ENCODE data around the gene TCHHL1.

The TCHHL1 gene

DNA sequence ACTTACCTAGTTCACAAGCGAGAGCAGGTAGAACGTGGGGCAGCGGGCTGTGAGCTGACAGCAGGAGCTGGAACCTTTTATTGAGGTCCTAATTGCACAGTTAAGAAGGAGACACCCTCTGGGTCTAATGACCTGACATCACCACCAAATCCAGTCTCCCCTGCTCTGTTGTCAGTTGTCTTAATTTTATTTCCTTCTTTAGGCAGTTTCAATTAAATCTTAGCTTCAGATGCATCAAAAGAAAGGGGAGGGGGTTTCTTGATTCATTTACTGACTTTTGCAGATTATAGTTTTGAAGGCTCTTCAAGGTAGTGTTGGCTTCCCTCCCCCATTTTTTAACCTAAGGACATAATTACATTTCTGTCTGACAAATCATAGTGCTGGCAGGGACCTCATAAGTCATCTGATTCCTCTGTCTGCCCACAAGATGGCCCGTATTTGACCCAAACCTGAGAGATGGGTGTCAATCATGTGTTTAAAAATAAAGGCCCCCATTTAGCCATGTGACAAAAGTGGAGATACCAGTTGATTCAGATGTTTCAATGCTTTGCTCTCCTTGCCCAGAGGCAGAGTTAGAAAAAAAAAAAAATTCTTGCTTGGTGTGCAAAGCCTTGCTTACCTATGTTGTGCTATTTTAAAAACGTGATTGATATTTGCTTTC lies at the start of gene TCHHL1:
Gene TCHHL1 (minus strand): TSS at position 51 of the 661 bp plus-strand sequence. CDS start 921 bp downstream, outside the sequence.
- no peak for DNase-seq

DNA sequence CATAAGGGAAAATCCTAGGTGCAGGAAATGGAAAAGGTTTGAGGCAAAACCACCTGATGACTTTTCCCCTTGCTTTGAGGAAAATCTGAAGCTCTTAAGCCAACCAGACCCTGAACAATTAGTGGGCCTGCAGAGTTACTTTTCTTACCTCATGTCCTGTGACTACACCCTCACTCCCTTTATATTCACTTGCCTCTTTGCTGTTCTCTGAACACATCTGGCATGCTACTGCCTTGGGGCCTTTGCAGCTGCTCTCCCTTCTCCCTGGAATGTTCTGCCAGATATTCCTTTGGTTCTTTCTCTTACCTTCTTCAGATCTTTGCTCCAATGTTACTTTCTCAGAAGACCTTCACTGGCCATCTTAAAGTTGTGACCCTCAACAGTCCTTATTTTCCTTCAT lies 48.4 kb upstream of the TCHHL1 start:
- DNase-seq, result no peak

DNA sequence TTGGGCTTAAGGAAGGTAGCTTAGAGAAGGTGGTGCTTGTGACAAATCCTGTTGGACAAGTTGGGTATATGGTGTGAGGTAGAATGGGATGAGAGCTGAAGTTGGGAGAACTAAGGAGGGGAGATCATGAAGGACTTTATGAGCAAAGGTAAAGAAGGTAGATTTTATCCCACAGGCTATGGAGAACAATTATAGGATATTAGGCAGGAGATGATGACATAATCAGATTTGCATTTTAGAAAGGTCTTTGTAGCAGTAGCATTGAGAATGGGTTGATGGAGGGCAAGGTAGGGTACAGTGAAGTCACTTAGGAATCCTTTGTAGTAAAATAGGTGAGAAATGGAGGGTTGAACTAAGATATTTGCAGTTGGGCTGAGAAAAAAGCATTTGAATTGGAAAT lies 41.3 kb upstream of the TCHHL1 start:
- no peak for DNase-seq

DNA sequence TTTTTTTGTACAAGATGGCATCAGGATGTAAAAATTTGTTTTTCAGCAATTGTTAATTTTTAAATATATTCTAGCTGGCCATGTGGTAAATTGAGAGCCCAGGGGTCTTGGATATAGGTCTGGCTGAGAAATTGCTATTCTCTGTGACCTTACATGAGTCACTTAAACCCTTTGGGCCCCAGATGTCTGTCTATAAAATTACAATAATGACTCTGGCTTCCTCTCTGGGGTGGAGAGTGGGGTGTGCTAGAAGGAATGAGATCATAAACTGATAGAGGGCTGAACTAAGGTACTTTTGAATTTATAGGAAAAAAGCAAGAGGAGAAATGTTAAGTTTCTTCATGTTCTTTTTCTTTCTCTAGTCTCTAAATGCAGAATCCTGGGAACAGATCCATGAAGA lies 38.8 kb upstream of the TCHHL1 start:
- no peak for DNase-seq

DNA sequence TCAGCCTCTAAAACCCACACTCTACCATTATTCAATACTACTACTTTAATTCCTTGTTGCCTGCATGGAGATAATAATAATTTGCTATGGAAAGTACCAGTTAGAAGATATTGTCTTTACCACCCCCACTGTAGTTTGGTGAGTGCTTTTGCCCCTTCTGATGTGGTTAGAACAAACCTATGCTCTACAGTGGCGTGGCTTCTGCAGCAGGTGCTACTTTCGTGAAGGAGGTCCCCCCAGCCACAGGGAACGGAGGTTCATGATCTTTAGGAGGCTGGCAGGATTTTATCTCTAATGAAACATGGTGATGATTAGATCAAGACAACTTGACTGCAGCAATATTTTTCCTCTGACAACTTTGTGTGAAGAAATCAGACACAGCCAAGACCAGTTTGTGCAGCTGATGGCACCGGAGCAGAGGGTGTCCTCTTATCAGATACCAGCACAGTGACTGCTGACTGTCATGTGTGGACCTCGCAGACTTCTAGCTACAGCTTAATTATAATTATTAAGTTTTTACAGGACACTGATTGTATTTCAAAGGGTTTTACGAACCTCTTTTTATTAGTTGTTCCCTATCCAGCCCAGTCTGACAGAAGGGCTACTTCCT lies 37.1 kb upstream of the TCHHL1 start:
- DNase-seq, result no peak

DNA sequence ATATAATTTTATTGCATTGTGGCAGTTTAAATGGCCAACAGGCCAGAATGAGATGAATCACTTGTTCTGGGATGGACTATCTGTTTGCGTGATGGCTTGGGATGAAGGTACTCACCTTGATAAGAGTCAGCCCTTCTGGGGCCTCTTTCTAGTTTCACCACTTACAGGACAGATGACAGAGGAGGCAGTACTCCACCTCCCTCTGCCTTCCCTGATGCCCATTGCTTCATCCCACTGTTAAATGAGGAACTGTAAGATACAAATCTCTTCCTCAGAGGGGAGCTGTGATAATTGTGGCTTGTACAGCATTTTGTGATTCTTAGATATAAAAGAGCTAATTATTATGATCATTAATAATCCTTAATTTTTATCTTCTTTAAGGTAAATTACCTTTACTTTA lies 30.1 kb upstream of the TCHHL1 start:
- DNase-seq, result no peak

DNA sequence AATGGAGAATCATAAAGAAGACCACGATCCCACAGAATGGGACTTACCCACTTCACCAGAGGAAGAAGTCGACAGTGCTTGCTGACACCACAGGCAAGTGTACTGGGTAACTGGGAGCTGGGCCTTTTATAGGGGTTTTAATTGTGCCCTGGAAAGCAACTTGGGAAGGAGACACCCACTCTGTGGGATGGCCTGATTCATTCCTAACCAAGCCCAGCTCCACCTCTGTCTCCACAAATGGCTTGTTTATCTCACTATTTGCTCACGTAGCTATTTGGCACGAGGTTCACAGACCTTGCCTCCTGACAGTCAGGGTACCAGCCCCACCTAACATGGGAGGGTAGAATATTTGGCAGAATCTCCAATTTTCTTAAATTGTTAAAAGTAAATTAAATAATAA lies 26.5 kb upstream of the TCHHL1 start, which contains the start of gene TCHH:
Gene TCHH (minus strand): TSS at position 101 of the 400 bp plus-strand sequence. CDS start 1,364 bp downstream, outside the sequence.
- DNase-seq, result no peak

DNA sequence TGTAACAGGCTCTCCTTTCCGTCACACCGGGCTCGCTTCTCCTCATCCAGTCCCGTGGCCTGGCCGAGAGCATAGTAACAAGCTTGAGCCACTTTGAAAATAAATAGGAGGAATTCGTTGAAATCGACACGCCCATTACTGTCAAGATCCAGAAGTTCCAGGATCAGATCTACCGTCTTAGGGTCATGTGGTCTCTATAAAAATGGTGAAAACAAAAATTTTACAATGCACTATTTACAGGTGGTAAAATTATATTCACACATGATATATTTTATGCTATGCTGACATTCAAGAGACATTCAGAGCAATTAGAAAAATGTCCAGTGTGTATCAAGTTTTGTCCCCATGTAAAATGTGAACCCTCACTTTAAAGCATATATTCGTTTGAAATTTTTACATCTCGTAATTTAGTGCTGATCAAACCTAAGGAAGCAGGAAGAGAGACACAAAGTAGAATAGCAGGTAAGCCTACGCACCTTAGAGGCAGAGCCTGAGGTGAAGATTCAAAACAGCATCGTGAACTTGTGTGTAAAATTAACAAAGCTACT lies 24.1 kb upstream of the TCHHL1 start:
- no peak for DNase-seq

DNA sequence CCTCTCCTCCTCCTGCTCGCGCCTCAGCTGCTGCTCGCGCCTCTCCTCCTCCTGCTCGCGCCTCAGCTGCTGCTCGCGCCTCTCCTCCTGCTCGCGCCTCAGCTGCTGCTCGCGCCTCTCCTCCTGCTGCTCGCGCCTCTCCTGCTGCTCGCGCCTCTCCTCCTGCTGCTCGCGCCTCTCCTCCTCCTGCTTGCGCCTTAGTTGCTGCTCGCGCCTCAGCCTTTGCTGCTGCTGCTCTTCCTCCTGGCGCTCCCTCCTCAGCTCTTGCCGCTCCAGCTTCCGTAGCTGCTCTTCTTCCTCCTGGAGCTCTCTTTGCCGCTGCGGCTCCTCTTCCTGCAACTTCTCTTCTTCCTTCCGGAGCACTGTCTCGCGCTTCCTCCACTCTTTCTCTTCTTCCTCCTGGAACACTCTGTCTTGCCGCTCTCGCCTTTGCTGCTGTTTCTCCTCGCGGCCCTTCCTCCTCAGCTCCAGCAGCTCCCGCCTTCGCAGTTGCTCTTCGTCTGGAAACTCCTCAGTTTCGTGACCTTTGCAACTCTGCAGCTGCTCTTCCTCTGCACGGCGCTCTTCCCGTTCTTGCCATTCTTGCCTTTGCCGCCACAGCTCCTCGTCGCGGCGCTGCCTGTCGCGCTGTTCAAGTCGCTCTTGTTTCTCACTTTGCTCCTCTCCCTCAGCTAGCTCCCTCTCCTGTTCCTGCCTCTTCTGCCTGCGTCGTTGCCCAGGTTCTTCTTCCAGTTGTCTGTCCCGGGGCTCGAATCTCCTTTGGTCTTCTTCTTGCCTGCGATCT lies 23.4 kb upstream of the TCHHL1 start:
- DNase-seq, result peak in 2 of 51 donors; percentile 4 to 7

DNA sequence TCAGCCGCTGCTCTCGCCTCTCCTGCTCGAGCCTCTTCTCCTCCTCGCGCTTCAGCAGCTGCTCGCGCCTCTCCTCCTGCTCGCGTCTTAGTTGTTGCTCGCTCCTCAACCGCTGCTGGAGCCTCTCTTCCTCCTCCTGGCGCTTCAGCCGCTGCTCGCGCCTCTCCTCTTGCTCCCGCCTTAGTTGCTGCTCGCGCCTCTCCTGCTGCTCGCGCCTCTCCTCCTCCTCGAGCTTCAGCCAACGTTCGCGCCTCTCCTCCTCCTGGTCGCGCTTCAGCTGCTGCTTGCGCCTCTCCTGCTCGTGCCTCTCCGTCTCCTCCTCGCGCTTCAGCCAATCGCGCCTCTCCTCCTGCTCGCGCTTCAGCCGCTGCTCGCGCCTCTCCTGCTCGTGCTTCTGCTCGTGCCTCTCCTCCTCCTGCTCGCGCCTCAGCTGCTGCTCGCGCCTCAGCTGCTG lies 22.7 kb upstream of the TCHHL1 start:
- peak in 7 of 51 donors; percentile 7 to 37 (median 26) for DNase-seq

DNA sequence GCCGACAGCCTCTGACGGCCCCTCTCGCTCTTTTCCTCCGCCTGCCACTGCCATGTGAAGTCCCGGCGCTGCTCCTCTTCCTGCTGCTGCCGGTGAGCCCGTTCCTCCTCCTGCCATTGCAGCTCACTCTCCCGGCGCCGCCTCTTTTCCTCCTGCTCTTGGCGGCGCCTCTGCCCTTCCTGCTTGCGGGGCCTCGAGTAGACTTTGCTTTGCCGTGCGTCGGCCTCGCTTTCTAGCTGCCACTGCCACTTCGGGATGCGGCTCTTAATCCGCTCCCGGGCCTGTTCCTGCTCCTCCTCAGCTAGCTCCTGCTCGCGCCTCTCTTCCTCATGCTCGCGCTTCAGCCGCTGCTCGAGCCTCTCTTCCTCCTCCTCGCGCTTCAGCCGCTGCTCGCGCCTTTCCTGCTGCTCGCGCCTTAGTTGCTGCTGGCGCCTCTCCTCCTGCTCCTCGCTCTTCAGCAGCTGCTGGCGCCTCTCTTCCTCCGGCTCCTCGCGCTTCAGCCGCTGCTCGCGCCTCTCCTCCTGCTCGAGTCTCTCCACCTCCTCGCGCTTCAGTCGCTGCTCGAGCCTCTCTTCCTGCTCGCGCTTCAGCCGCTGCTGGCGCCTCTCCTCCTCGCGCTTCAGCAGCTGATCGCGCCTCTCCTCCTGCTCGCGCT lies 22.1 kb upstream of the TCHHL1 start:
- DNase-seq, result peak in 1 of 51 donors; percentile 23

DNA sequence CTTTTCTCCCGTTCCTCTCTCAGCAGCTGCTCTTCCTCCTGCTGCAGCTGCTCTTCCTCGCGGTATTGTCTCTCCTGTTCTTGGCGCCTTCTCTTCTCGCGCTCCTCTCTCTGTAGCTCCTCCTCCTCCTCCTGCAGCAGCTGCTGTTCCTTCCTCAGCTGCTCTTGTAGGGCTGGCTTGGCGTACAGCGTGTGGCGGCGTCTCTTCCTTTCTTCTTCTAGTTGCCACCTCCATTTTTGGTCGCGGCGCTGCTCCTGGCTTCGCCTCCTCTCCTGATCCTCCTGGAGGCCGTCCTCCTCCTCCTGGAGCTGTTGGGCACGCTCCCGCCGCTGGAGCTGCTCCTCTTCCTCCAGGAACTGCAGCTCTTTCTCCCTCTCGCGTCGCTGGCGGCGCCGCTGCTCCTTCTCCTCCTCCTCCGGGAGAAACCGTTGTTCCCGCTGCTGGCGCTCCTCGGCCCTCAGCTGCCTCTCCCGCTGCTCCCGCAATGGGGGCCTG lies 21.5 kb upstream of the TCHHL1 start:
- DNase-seq, result peak in 2 of 51 donors; percentile 20 to 46

DNA sequence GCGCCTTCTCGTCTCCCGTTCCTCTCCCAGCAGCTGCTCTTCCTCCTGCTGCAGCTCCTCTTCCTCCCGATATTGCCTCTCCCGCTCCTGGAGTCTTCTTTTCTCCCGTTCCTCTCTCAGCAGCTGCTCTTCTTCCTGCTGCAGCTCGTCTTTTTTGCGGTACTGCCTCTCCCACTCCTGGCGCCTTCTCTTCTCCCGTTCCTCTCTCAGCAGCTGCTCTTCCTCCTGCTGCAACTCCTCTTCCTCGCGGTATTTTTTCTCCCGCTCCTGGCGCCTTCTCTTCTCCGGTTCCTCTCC lies 21.1 kb upstream of the TCHHL1 start:
- DNase-seq, result no peak

DNA sequence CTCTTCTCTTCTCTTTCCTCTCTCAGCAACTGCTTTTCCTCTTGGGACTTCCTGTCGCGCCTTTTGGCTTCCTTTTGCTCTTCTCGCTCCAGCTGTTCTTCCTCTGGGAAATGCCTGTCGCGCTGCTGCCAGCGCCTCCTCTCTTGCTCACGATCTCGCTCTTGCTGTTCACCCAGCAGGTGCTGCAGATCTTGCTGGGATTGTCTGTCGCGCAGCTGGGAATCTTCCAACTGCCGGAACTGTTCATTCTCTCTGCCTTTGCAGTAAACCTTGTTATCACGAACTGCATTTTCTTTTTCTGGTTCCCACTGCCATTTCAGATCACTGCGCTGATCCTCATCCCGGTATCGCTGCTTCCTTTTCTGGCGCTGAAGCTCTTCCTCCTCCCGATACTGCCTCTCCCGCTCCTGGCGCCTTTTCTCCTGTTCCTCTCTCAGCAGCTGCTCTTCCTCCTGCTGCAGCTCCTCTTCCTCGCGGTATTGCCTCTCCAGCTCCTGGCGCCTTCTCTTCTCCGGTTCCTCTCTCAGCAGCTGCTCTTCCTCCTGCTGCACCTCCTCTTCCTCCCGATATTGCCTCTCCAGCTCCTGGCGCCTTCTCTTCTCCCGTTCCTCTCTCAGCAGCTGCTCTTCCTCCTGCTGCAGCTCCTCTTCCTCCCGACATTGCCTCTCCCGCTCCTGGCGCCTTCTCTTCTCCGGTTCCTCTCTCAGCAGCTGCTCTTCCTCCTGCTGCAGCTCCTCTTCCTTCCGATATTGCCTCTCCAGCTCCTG lies 20.6 kb upstream of the TCHHL1 start:
- no peak for DNase-seq

DNA sequence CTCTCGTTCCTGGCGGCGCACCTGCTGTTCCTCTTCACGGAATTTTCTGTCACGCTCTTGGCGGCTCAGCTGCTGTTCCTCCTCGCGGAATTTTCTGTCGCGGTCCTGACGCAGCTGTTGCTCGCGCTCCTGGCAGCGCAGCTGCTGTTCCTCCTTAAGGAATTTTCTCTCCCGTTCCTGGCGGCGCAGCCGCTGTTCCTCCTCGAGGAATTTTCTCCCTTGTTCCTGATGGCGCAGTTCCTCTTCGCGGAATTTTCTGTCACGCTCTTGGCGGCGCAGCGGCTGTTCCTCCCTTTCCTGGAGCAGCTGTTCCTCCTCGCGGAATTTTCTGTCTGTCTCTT lies 20.0 kb upstream of the TCHHL1 start:
- DNase-seq, result no peak

DNA sequence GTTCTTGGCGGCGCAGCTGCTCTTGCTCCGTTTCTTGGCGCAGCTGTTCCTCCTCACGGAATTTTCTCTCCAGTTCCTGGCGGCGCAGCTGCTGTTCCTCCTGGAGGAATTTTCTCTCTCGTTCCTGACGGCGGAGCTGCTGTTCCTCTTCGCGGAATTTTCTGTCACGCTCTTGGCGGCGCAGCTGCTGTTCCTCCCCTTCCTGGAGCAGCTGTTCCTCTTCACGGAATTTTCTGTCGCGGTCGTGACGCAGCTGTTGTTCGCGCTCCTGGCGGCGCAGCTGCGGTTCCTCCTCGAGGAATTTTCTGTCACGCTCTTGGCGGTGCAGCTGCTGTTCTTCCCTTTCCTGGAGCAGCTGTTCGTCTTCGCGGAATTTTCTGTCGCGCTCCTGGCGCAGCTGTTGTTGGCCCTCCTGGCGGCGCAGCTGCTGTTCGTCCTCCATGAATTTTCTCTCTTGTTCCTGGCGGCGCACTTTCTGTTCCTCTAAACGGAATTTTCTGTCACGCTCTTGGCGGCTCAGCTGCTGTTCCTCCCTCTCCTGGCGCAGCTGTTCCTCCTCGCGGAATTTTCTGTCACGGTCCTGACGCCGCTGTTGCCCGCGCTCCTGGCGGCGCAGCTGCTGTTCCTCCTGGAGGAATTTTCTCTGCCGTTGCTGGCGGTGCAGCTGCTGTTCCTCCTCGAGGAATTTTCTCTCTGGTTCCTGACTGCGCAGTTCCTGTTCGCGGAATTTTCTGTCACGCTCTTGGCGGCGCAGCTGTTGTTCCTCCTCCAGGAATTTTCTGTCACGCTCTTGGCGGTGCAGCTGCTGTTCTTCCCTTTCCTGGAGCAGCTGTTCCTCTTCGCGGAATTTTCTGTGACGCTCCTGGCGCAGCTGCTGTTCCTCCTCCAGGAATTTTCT lies 19.4 kb upstream of the TCHHL1 start:
- no peak for DNase-seq

DNA sequence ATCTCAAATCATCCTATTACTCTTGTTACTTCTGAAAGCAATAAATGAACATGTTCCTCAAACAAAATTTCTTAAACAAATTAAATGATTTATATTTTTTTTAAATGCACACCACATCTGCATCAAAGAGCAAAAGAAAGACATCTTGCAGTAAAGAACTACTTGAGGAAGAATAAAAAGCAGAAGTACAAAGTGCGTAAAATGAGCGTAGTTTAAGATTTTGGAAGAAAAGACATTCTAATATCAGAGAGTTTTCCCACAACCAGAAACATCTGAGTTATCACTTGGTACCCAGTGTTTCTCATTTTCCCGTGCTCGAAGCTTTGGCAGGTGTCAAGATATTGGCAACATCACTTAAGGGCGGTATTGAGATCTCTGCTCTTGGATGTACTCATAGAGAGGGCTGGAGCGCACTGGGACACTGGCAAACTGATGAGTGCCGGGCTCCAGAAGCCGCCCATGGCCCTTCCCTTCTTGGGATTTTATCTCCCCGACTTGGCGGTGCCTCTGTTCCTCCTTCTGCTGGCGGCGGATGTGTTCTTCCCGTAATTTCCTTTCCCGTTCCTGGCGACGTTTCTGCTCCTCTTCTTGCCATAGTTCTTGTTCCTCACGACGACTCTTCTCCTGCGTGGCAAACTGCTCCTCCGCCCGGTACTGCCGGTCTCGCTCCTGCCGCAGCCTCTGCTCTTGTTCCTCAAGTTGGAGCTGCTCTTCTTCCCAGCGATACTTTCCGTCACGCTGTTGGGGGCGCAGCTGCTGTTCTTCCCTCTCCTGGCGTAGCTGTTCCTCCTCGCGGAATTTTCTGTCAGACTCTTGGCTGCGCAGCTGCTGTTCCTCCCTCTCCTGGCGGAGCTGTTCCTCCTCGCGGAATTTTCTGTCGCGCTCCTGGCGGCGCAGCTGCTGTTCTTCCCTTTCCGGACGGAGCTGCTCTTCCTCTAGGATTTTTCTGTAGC lies 18.4 kb upstream of the TCHHL1 start:
- no peak for DNase-seq

DNA sequence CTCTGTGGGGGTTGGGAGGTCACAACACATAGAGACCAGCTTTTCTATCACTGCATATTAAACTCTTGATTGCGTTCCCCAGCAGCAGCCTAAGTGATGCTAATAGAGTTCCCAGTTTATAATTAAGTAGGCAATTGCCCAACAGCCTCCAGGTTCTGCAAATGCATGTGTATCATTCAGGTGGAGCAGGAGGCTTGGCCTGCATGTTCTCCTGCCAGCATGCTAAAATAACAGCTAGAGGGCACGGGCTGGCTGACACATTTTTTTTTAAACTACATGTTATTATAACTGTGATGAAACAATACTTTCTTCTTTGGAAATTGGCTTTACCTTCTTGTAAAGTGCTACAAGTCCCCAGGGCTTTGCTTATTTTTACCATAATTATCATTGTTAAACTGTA lies 16.0 kb upstream of the TCHHL1 start:
- no peak for DNase-seq

DNA sequence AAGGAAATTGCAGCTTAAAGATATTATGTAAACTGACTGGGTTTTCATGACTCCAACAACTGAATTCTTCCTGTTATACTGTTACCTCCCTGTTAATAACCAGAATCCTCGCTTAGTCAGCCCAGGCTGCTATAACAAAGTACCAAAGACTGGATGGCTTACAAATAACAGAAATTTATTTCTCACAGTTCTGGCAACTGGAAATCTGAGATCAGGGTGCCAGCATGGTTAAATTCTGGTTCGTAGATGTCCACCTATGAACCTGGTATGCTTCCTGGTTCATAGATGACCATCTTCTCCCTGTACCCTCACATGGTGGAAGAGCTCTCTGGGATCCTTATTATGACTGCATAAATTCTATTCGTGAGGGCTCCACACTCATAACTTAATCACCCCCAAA lies 8.1 kb upstream of the TCHHL1 start:
- DNase-seq, result no peak
